Uterus (tissue), 4 donors: ENCODE measurements around the gene DAG1. TPM values are rescaled to one million over a fixed set of nuclear protein-coding genes. Genes with fewer than 3 reads are reported as not detected.

Source experiments
- DNase-seq, 2 donors: peaks; one replicate each; pipeline ENCODE4 v3.0.0-alpha.2; 2019 to 2020
- H3K27ac ChIP-seq, 2 donors: fragments of 200-600 bp; sonication (generic); 1 replicate in 1 of 2; 2 replicates in 1 of 2; pipeline ENCODE4 v1.5.1; 2016 to 2018
- H3K27me3 ChIP-seq, 2 donors: fragments of 200-600 bp; sonication (generic); one replicate each; pipeline ENCODE4 v1.5.1; 2018 to 2019; ENCODE audit warnings: control low read depth in 1 of 2
- H3K36me3 ChIP-seq, 2 donors: fragments of 200-600 bp; sonication (generic); one replicate each; pipeline ENCODE4 v1.5.1; 2019; ENCODE audit warnings: control low read depth in 1 of 2
- H3K4me1 ChIP-seq, 2 donors: fragments of 200-600 bp; sonication (generic); one replicate each; pipeline ENCODE4 v1.5.1; 2018 to 2019; ENCODE audit warnings: control low read depth in 1 of 2
- H3K4me3 ChIP-seq, 2 donors: fragments of 200-600 bp; sonication (generic); 1 replicate in 1 of 2; 2 replicates in 1 of 2; pipeline ENCODE4 v1.5.1; 2018 to 2019; ENCODE audit warnings: mild to moderate bottlenecking in 1 of 2
- H3K9me3 ChIP-seq, 2 donors: fragments of 200-600 bp; sonication (generic); one replicate each; pipeline ENCODE4 v1.5.1; 2019; ENCODE audit warnings: control low read depth in 1 of 2
- CTCF ChIP-seq, 4 experiments: fragments of 200-600 bp in 2 of 4; fragments of 450-650 bp in 2 of 4; sonication (generic) in 2 of 4; IDR thresholded peaks; one replicate each; pipeline ENCODE4 v1.5.1; 2016 to 2019; ENCODE audit warnings: antibody characterized with exemption in 4 of 4, mild to moderate bottlenecking in 2 of 4, moderate library complexity in 1 of 4
- POLR2A ChIP-seq, 2 donors: fragments of 450-650 bp; IDR thresholded peaks; one replicate each; pipeline ENCODE4 v1.6.1; 2016; ENCODE audit warnings: antibody characterized with exemption in 2 of 2, mild to moderate bottlenecking in 1 of 2, moderate library complexity in 1 of 2
- intact Hi-C: fragments of 100-400 bp; cut with DNase I; formaldehyde crosslinking; loops from one replicate; pipeline ENCODE4 v1.15.1; 2023; ENCODE audit warnings: low total_unique reads
- total RNA-seq, 4 donors: library from RNA; depleted of rRNA in 3 of 4; stranded (reverse); fragments of >200 nt in 3 of 4; gene quantifications; one replicate each; pipeline versions ENCODE4 v1.1.0 to v1.2.4, GENCODE V29; 2014 to 2023
- donor health status: DM: yes; HTN: yes; CAD: no.

The DAG1 gene
- total RNA-seq, 4 donors from 2014 or later = 34.3 to 76.4 (median 48.1) TPM

- TF ChIP-seq CTCF (IDR thresholded peaks at IDR 0.05) (no peak), POLR2A (IDR thresholded peaks at IDR 0.05) (no peak)
- Histone ChIP-seq H3K9me3 (no peaks in the 10 kb centered on the region), H3K4me3 (no peak overlapping the region), H3K36me3 (no peaks in the 10 kb centered on the region), H3K27me3 (no peaks in the 10 kb centered on the region), H3K4me1 (no peaks in the 10 kb centered on the region), H3K27ac (no peak overlapping the region)
- intact Hi-C loops = no loop called here
- DNase-seq = no peak
These were observed 42.8 kb downstream of the DAG1 start for GRCh38 chr3:49512781-49513355.

- intact Hi-C loops = no loop called here
- Histone ChIP-seq H3K4me1 (no peaks in the 10 kb centered on the region), H3K36me3 (no peaks in the 10 kb centered on the region), H3K27ac (no peak overlapping the region), H3K9me3 (no peaks in the 10 kb centered on the region), H3K27me3 (no peaks in the 10 kb centered on the region), H3K4me3 (no peak overlapping the region)
- TF ChIP-seq POLR2A (IDR thresholded peaks at IDR 0.05) = no peak
- TF ChIP-seq CTCF (IDR thresholded peaks at IDR 0.05) = no peak
- no peak for DNase-seq
These were observed 43.5 kb downstream of the DAG1 start for GRCh38 chr3:49513494-49514124.

DNA sequence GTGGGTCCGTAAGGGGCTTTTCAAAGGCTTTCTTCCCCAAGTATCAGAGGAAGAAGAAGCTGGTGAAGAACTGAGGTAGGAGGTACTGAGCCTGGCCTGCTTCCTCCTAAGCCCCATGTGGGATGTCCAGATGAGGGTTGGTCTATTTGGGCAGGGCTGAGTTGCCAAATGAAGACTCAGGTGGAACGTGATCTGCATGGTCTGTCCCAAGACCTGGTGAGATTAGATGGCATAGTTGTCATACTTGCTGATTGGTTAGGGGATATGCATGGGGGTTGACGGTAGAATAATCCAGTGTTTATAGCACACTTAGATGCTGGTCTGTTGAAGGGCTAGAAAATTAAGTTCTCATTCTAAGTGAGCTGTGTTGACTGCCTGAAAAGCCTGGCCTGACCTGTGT lies 47.9 kb downstream of the DAG1 start:
- no peak for TF ChIP-seq POLR2A (IDR thresholded peaks at IDR 0.05)
- TF ChIP-seq CTCF (IDR thresholded peaks at IDR 0.05) = no peak
- H3K36me3 ChIP-seq = no peaks in the 10 kb centered on the region
- no peaks in the 10 kb centered on the region for H3K27me3 ChIP-seq
- H3K27ac ChIP-seq = no peak overlapping the region
- no peaks in the 10 kb centered on the region for H3K9me3 ChIP-seq
- no peaks in the 10 kb centered on the region for H3K4me1 ChIP-seq
- H3K4me3 ChIP-seq = no peak overlapping the region
- intact Hi-C loops = no loop called here
- DNase-seq = no peak

DNA sequence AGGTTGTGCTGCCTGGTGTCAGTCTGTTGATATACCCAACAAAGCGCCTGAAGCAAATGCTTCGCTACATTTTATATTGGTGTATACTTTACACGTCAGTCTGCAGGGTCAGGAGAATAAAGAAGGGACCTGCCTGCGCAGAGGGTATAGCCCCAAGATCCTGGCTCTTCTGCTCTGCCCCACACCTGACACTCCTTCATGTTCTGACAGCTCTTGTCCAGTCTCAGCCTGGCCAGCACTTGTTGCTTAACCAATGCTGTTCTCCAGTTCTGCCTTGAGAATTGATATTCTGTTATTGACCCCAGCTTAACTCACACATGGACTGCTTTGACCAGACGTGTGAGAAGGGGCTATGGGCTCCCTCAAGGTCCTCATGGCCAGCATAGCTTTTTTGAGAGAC lies 48.4 kb downstream of the DAG1 start:
- H3K9me3 ChIP-seq = no peaks in the 10 kb centered on the region
- no peaks in the 10 kb centered on the region for H3K4me1 ChIP-seq
- no peaks in the 10 kb centered on the region for H3K36me3 ChIP-seq
- TF ChIP-seq POLR2A (IDR thresholded peaks at IDR 0.05) (no peak), CTCF (IDR thresholded peaks at IDR 0.05) (no peak)
- H3K4me3 ChIP-seq = no peak overlapping the region
- no peak overlapping the region for H3K27ac ChIP-seq
- intact Hi-C loops = no loop called here
- no peaks in the 10 kb centered on the region for H3K27me3 ChIP-seq
- DNase-seq = no peak

GRCh38 chr3:49519296-49519695 lies 49.2 kb downstream of the DAG1 start:
- Histone ChIP-seq H3K9me3 (no peaks in the 10 kb centered on the region), H3K4me1 (no peaks in the 10 kb centered on the region)
- no peak for DNase-seq

More at GRCh38 chr3:49519296-49519695, 49.2 kb downstream of the DAG1 start:
- Histone ChIP-seq H3K27ac (no peak overlapping the region), H3K4me3 (no peak overlapping the region), H3K36me3 (no peaks in the 10 kb centered on the region), H3K27me3 (no peaks in the 10 kb centered on the region)
- intact Hi-C loops = no loop called here
- TF ChIP-seq POLR2A (IDR thresholded peaks at IDR 0.05) = no peak
- TF ChIP-seq CTCF (IDR thresholded peaks at IDR 0.05) = no peak
